Prostate gland (tissue), 2 donors: ENCODE data around the gene CDCA3.

Source experiments
- CTCF ChIP-seq, 4 experiments: fragments of 200-600 bp in 2 of 4; fragments of 450-650 bp in 2 of 4; sonication (generic) in 2 of 4; IDR thresholded peaks; 1 replicate in 3 of 4; 2 replicates in 1 of 4; pipeline ENCODE4 v1.5.1; 2016 to 2019; ENCODE audit warnings: antibody characterized with exemption in 4 of 4, mild to moderate bottlenecking in 2 of 4, moderate library complexity in 2 of 4
- POLR2A ChIP-seq: fragments of 450-650 bp; IDR thresholded peaks from one replicate; pipeline ENCODE4 v1.6.1; 2016; ENCODE audit warnings: antibody characterized with exemption, mild to moderate bottlenecking

DNA sequence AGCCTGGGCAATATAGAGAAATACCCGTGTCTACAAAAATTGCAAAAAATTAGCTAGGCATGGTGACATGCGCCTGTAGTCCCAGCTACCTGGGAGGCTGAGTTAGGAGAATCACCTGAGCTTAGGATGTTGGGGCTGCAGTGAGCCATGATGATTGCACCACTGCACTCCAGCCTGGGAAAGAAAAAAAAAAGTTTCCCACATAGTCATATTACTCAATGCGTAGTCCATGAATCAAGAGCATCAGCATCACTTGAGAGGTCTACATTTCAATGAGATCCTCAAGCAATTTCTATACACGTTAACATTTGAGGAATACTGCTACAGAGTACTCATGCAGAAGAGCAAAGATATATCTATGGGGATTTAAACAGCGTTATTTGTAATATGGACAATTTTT is 48.3 kb upstream of the CDCA3 start:
- TF ChIP-seq CTCF (IDR thresholded peaks at IDR 0.05) (no peak), POLR2A (no peak)
